ENCODE measurements around the gene ELOB.

ELOB gene

DNA sequence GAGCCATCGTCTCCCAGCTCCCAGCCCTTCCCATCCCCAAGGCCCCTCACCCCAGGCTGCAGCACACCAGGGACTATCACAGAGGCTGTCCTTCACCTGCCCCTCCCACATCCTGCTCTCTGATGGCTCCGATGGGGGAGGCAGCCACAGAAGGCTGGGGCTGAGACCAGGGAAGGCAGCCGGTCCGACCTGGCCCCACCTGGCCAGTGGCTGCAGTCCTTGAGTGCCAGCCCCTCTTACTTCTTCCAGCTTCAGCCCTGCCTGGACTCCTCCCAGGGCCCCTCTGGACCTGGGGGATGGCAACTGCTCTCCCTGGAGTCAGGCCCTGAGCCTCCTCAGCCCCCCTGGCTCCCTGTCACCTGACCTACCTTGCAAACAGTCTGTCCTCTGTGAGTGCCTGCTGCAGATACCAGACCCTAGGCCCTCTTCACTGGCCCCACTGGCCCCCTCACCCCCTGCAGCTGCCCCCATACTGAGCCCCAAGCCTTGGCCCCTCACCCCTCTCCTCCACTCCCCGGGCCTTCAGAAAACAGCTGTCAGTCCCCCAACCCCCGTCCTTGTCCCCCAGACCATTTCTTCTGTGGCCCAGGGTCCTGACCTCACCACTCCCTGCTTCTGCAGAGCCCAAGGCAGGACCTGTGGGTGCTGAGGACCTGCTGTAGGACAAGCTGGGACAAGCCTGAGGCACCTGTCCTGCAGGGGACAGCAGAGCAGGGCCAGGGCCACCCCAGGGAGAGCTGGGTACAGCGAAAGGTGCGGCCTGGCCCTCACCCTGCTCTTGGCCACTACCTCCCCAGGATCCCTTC, 37.3 kb downstream of the ELOB start:
- Histone ChIP-seq H3K9me3 (ENCODE audit: control insufficient read depth, insufficient read depth, low read depth, low read length) (no peaks in the 10 kb centered on the region), H3K4me1 (ENCODE audit: control insufficient read depth, insufficient read depth, low read length) (no peaks in the 10 kb centered on the region), H3K4me3 (ENCODE audit: low read depth, low read length) (no peak overlapping the region), H3K27ac (ENCODE audit: extremely low read depth, low read depth, low read length) (no peak overlapping the region; the same call in 1 of the 2 replicates), H3K36me3 (ENCODE audit: control insufficient read depth in 2 of 2, insufficient read depth in 1 of 2, low read length in 2 of 2) (no peaks in the 10 kb centered on the region)
- ChIA-PET POLR2A (interaction anchor here (2.0 kb wide), 1 partner anchor 15 kb away, joined by 4 read pairs; no protein-coding TSS in a partner anchor), CTCF (interaction anchor here (0.6 kb wide), 2 partner anchors 173 to 195 kb away, joined by 3 read pairs; no protein-coding TSS in a partner anchor)
- TF ChIP-seq ZNF274 (IDR thresholded peaks at IDR 0.05; ENCODE audit: low read length) (no peak), ZNF274 (tag by site-specific recombination; IDR thresholded peaks at IDR 0.05; ENCODE audit: borderline replicate concordance) (no peak), KLF16 (tag by site-specific recombination; IDR thresholded peaks at IDR 0.05) (no peak), GLIS1 (tag by site-specific recombination; IDR thresholded peaks at IDR 0.05) (peak; percentile 53), ZNF530 (tag by site-specific recombination; IDR thresholded peaks at IDR 0.05; ENCODE audit: low read depth) (no peak), ZNF335 (tag by site-specific recombination; conservative IDR thresholded peaks at IDR 0.05) (peak; percentile 56), ZNF404 (tag by site-specific recombination; IDR thresholded peaks at IDR 0.05) (no peak), ZNF548 (tag by site-specific recombination; IDR thresholded peaks at IDR 0.05) (no peak), ZNF155 (tag by site-specific recombination; IDR thresholded peaks at IDR 0.05) (no peak), ZNF560 (tag by site-specific recombination; IDR thresholded peaks at IDR 0.05; ENCODE audit: borderline replicate concordance) (no peak), PRDM1 (tag by site-specific recombination; IDR thresholded peaks at IDR 0.05) (no peak), ZBTB20 (tag by site-specific recombination; IDR thresholded peaks at IDR 0.05) (no peak), ZBTB7A (tag by site-specific recombination; IDR thresholded peaks at IDR 0.05; ENCODE audit: low read depth) (no peak), PRDM2 (tag by site-specific recombination; IDR thresholded peaks at IDR 0.05; ENCODE audit: borderline replicate concordance) (no peak), ZNF621 (tag by site-specific recombination; IDR thresholded peaks at IDR 0.05) (no peak), ZNF16 (tag by site-specific recombination; IDR thresholded peaks at IDR 0.05; ENCODE audit: low read depth) (no peak), ZIC2 (tag by site-specific recombination; IDR thresholded peaks at IDR 0.05) (0 out of 2 replicates have a peak, but pooled peaks have one; percentile 20), ZNF677 (tag by site-specific recombination; IDR thresholded peaks at IDR 0.05) (no peak), ZNF26 (tag by site-specific recombination; IDR thresholded peaks at IDR 0.05) (no peak)
- TF ChIP-seq, protein P1, sequence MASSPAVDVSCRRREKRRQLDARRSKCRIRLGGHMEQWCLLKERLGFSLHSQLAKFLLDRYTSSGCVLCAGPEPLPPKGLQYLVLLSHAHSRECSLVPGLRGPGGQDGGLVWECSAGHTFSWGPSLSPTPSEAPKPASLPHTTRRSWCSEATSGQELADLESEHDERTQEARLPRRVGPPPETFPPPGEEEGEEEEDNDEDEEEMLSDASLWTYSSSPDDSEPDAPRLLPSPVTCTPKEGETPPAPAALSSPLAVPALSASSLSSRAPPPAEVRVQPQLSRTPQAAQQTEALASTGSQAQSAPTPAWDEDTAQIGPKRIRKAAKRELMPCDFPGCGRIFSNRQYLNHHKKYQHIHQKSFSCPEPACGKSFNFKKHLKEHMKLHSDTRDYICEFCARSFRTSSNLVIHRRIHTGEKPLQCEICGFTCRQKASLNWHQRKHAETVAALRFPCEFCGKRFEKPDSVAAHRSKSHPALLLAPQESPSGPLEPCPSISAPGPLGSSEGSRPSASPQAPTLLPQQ (tag by site-specific recombination; IDR thresholded peaks at IDR 0.05): no peak
